Prostate gland (tissue), 2 donors: Measurements from ENCODE around the gene UCP2. TPM values are rescaled to one million over a fixed set of nuclear protein-coding genes. Genes with fewer than 3 reads are reported as not detected.
A peak's percentile ranks its signal among the peaks of the same experiment; 100 is the strongest.
"Not testable (repeated sequence)": the region's sequence is repeated elsewhere in the genome, so short reads cannot be mapped to it uniquely, and the experiment has no call there.

ENCODE experiments used
- DNase-seq: peaks from one replicate; pipeline ENCODE4 v3.0.0-alpha.2; 2019; ENCODE audit warnings: low spot score
- H3K27ac ChIP-seq, 2 donors: fragments of 200-600 bp; sonication (generic); 2 replicates each; pipeline ENCODE4 v1.5.1; 2017 to 2019
- H3K27me3 ChIP-seq: fragments of 200-600 bp; sonication (generic); replicated peaks from 2 replicates; pipeline ENCODE4 v1.5.1; 2019; ENCODE audit not compliant: insufficient read depth
- H3K36me3 ChIP-seq, 2 donors: fragments of 200-600 bp; sonication (generic); 1 replicate in 1 of 2; 2 replicates in 1 of 2; pipeline versions ENCODE4 v1.5.1 to v1.8.1; 2017 to 2019
- H3K4me1 ChIP-seq: fragments of 200-600 bp; sonication (generic); replicated peaks from 2 replicates; pipeline ENCODE4 v1.5.1; 2019
- H3K4me3 ChIP-seq, 2 donors: fragments of 200-600 bp; sonication (generic); 2 replicates each; pipeline ENCODE4 v1.5.1; 2017 to 2019
- H3K9me3 ChIP-seq: fragments of 200-600 bp; sonication (generic); 2 replicates; pipeline ENCODE4 v1.5.1; 2017
- POLR2A ChIP-seq: fragments of 450-650 bp; IDR thresholded peaks from one replicate; pipeline ENCODE4 v1.6.1; 2016; ENCODE audit warnings: antibody characterized with exemption, mild to moderate bottlenecking
- POLR2AphosphoS5 ChIP-seq: sonication (generic); formaldehyde crosslinking; IDR thresholded peaks from one replicate; pipeline ENCODE4 v1.6.1; 2017; ENCODE audit warnings: antibody characterized with exemption
- WGBS: methylation state at CpG from one replicate; pipeline ENCODE4 v1.1.5; 2018; 5-methylcytosine and 5-hydroxymethylcytosine counted together
- intact Hi-C: fragments of 100-400 bp; cut with DNase I; formaldehyde crosslinking; loops from one replicate; pipeline ENCODE4 v1.14.2; 2022
- total RNA-seq, 2 donors: library from RNA; depleted of rRNA; stranded (reverse); fragments of >200 nt; gene quantifications; one replicate each; pipeline ENCODE4 v1.1.0, GENCODE V29; 2016
- TF ChIP-seq, protein P1 (sequence below), 4 experiments: fragments of 200-600 bp in 2 of 4; fragments of 450-650 bp in 2 of 4; sonication (generic) in 2 of 4; IDR thresholded peaks; 1 replicate in 3 of 4; 2 replicates in 1 of 4; pipeline ENCODE4 v1.5.1; 2016 to 2019; ENCODE audit warnings: antibody characterized with exemption in 4 of 4, mild to moderate bottlenecking in 2 of 4, moderate library complexity in 2 of 4

Gene UCP2
- total RNA-seq, 2 donors from 2014 or later = 13.6 to 23.1 TPM

DNA sequence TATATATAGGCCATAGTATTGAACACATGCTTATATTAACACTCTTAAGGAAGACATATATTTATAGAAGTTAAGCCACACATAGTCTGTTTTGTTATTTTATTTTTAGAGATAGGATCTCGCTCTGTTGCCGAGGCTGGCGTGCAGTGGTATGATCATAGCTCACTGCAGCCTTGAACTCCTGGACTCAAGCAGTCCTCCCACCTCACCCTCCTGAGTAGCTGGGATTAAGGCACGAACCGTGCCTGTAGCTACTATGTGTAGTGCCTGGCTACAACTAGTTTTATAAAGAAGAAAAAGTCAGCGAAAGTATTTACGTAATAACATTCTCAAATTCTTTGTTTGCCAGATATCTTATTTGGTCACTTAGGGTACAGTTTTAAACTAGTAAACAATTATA lies 5.6 kb upstream of the UCP2 start:
- no peaks in the 10 kb centered on the region for H3K4me1 ChIP-seq
- DNase-seq = no peak
- TF ChIP-seq POLR2A (no peak), POLR2AphosphoS5 (no peak)
- TF ChIP-seq, protein P1, sequence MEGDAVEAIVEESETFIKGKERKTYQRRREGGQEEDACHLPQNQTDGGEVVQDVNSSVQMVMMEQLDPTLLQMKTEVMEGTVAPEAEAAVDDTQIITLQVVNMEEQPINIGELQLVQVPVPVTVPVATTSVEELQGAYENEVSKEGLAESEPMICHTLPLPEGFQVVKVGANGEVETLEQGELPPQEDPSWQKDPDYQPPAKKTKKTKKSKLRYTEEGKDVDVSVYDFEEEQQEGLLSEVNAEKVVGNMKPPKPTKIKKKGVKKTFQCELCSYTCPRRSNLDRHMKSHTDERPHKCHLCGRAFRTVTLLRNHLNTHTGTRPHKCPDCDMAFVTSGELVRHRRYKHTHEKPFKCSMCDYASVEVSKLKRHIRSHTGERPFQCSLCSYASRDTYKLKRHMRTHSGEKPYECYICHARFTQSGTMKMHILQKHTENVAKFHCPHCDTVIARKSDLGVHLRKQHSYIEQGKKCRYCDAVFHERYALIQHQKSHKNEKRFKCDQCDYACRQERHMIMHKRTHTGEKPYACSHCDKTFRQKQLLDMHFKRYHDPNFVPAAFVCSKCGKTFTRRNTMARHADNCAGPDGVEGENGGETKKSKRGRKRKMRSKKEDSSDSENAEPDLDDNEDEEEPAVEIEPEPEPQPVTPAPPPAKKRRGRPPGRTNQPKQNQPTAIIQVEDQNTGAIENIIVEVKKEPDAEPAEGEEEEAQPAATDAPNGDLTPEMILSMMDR (IDR thresholded peaks at IDR 0.05) = no peak
- H3K4me3 ChIP-seq = no peak overlapping the region
- H3K27me3 ChIP-seq = no peaks in the 10 kb centered on the region
- intact Hi-C loops = no loop called here
- H3K9me3 ChIP-seq = no peaks in the 10 kb centered on the region
- H3K27ac ChIP-seq = no peak overlapping the region
- no peaks in the 10 kb centered on the region for H3K36me3 ChIP-seq
- 88% methylated on average over 7 of the region's 7 CpGs for whole genome bisulfite sequencing

DNA sequence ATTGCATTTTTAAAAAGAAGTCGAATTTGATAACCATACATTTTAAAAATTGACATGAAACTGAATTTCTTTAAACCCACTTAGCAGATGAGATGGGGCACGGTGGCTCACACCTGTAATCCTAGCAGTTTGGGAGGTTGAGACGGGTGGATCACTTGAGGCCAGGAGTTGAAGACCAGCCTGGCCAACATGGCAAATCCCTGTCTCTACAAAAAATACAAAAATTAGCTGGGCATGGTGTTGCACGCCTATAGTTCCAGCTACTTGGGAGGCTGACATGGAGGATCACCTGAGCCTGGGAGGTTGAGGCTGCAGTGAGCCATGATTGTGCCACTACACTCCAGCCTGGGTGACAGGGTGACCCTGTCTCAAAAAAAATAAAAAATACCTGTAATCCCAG lies 3.0 kb upstream of the UCP2 start:
- H3K4me1 ChIP-seq, H3K27ac ChIP-seq, DNase-seq, H3K9me3 ChIP-seq, intact Hi-C loops, H3K27me3 ChIP-seq, H3K36me3 ChIP-seq, H3K4me3 ChIP-seq: not testable (repeated sequence)
- WGBS = 89% methylated on average over 4 of the region's 4 CpGs

DNA sequence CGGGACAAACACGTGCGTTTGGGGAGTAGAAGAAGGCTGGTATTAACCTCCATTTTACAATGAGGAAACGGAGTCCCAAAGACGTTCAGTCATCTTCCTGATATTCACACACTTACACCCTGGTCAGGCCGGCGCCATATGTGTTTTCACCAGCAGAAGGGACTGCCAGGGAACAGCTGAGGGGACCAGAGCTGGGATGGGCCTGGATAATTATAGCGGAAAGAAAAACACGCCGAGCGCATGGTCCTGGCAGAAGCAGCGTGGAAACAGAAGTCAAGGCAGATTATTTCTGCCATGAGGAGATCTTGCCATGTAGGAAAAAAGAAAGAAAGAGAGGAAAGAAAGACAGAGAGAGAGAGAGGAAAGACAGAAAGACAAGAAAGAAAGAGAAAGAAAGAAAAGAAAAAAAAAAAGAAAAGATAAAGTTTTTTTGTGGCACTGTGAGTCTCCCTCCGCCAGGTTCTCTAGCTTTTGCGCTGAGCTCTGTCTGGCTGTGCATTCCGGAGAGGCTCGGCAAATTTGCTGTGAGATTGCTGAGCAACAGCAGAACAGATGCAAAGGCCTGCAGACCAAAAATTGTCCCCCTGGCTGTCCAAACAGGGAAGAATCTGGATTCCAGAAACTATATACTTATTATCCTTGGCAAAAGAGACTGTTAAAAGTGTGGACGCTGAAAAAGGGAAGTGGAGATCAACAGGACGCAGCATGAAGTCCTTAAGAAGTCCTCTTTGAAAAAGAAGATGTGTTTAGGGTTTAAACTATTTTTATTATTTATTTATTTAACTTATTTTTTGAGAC lies 1.3 kb upstream of the UCP2 start:
- 54% methylated on average over 18 of the region's 18 CpGs for WGBS
- H3K4me3 ChIP-seq = peak overlapping the region; percentile 48 to 50
- no peaks in the 10 kb centered on the region for H3K4me1 ChIP-seq
- no peaks in the 10 kb centered on the region for H3K27me3 ChIP-seq
- DNase-seq = no peak
- no peaks in the 10 kb centered on the region for H3K36me3 ChIP-seq
- intact Hi-C loops = loop anchor here (5.0 kb wide), 1 partner anchor 343 kb away; no protein-coding TSS in a partner anchor
- TF ChIP-seq, protein P1 (IDR thresholded peaks at IDR 0.05) = no peak
- TF ChIP-seq POLR2AphosphoS5 (no peak), POLR2A (no peak)
- peak overlapping the region; percentile 75 to 80 for H3K27ac ChIP-seq
- no peaks in the 10 kb centered on the region for H3K9me3 ChIP-seq

DNA sequence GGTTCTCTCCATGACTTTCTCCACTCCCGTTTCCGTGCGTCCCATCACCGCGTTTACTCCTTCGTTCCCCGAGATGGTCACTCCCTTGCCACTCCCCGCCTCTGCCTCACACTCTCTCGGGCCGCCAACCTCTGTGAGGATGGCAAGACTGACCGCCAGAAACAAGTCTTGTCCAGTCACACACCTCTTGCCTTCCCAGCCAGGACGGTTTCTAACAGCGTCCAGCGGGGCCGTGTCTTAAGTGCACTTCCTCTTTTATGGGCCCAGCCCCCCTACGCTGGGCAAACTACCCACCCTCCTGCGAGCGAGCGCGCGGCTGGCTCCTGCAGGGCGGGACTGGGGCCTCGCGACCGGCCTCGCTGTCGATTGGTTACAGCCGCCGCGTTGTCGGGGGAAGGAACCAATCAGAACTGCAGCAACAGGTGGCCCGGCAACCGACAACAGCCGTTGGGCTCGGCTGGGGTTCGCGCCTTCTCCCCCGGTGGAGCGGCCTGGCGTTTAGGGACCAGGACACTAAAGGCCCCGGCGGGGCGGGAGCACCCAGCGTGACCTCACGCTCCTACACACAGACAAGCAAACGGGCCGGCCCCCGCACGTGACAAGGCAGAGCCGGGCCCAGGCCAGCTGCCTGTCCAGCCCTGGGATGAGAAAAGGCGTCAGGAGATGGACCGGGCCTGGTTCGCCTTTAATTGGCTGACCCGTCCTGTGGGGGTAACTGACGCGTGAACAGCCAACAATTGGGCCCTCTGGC lies 522 bp upstream of the UCP2 start:
- Histone ChIP-seq H3K9me3 (no peaks in the 10 kb centered on the region), H3K27me3 (no peaks in the 10 kb centered on the region), H3K4me1 (no peaks in the 10 kb centered on the region), H3K27ac (peak overlapping the region; percentile 75 to 80), H3K4me3 (peak overlapping the region; percentile 48 to 50), H3K36me3 (no peaks in the 10 kb centered on the region)
- intact Hi-C loops = loop anchor here (5.0 kb wide), 1 partner anchor 344 kb away; no protein-coding TSS in a partner anchor
- peak; percentile 89 for DNase-seq
- under 1% methylated on average over 56 of the region's 56 CpGs for WGBS
- TF ChIP-seq POLR2AphosphoS5 (peak; percentile 83), POLR2A (peak; percentile 45)
- TF ChIP-seq, protein P1 (IDR thresholded peaks at IDR 0.05) = peak in 1 of 4 experiments; percentile 15

DNA sequence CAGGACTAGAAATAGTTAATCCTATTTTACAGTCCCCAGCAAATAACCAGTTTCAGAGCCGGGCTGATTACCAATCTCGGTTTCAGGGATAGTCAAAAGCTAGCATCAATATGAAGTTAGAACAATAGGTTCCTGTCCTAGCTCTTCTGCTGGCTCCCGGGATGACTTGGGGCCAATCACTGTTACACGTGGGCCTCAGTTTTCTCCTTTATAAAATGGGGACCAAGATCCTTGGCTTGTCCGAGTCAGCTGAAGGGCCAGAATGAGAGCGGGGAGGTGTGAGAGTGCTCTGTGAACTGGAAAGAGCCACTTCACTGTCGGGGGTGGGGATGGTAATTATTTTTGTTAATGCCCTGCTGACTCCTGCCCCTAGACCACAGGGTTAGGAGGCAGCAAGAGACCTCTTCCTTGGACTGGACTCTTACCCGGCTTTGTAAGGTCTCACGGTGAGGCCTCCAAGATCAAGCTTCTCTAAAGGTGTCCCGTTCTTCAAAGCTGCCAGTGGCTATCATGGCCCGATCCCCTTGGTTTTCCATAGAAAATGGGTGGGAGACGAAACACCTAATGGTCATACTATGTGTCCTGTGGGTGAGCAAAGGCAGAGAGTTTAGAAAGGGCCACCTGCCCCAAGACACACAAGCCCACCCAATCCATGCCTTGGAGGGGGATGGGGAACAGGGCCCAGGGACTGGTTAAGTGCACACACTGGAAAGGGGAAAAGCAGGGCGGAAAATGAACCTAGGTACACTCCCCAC lies 1.4 kb downstream of the UCP2 start:
- TF ChIP-seq, protein P1 (IDR thresholded peaks at IDR 0.05) = no peak
- TF ChIP-seq POLR2A (no peak), POLR2AphosphoS5 (no peak)
- Histone ChIP-seq H3K36me3 (no peaks in the 10 kb centered on the region), H3K4me1 (no peaks in the 10 kb centered on the region), H3K9me3 (no peaks in the 10 kb centered on the region), H3K27me3 (no peaks in the 10 kb centered on the region), H3K4me3 (no peak overlapping the region), H3K27ac (no peak overlapping the region)
- DNase-seq = no peak
- 81% methylated on average over 13 of the region's 13 CpGs for WGBS
- intact Hi-C loops = loop anchor here (5.0 kb wide), 1 partner anchor 346 kb away; no protein-coding TSS in a partner anchor
